Spleen (tissue), 3 donors: ENCODE data around the gene ZNF462.

Source experiments
- POLR2A ChIP-seq, 3 donors: fragments of 450-650 bp; IDR thresholded peaks; one replicate each; pipeline ENCODE4 v1.5.1; 2017; ENCODE audit warnings: antibody characterized with exemption in 3 of 3, mild to moderate bottlenecking in 1 of 3
- POLR2AphosphoS5 ChIP-seq, 3 donors: sonication (generic); formaldehyde crosslinking; IDR thresholded peaks; one replicate each; pipeline ENCODE4 v1.5.1; 2017; ENCODE audit warnings: antibody characterized with exemption in 3 of 3

DNA sequence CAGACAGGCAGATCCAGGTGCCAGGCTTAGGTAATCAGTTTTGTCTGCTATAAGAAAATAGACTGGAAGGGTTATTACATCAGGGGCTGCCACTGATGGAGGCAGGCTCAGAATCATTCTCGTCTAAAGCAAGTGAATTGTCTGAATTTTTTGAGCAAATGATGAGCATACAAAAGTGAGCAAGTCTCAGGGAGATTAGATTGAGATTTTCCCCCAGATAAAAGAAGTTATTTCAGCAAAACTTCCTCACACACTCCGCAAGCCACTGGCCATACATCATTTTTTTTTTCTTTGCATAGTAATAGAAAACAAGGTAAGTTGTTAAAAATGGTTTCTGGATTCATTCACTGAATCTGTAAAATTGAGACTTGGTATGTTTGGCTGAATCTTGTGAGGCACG is 52.9 kb downstream of the ZNF462 start:
- TF ChIP-seq POLR2A (IDR thresholded peaks at IDR 0.05), result no peak
- TF ChIP-seq POLR2AphosphoS5 (IDR thresholded peaks at IDR 0.05), result no peak
